HG03565 (cell line): ENCODE results near the gene OGDH.

Experiments
- ATAC-seq: cut with Tn5 transposase; IDR thresholded peaks from one replicate; pipeline ENCODE4 v1.9.1; 2021; ENCODE audit warnings: mild to moderate bottlenecking, moderate library complexity; ENCODE audit not compliant: unreplicated experiment

Gene OGDH

DNA sequence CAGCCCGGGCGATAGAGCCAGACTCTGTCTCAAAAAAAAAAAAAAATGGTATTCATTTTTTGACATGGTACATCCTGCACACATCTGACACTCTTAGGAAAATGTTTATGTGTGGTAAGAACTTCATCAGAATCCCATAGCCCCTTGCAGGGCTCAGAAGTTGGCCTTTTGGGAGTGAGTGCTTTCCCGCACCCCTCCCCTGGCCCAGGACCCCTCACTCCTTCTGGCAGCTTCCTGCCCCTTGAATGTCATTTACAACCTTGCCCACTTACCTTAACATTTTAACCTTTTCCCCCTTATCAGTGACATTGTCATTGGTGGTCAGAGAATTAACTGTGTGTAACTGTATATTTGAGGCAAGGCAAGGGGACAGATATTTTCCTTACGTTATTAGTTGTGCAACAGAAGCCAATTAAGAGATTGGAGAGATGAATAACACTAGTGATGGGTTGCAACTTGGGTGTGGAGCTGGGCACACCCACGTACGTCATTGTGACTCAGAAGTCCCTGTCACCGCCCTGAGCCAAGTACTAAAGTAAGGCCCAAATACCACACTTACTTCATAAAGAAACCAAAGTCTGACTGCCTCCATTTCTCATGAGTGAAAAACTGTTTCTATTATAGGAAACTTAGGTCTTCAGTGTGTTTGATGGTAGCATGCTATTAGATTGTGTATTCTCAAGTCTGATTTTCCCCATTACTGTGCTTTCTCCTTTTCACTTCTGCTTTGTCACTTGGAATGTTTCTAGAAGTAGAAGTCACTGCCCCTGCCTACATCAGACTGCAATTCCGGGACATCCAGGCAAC lies 31.6 kb downstream of the OGDH start:
- ATAC-seq, result peak; percentile 45

DNA sequence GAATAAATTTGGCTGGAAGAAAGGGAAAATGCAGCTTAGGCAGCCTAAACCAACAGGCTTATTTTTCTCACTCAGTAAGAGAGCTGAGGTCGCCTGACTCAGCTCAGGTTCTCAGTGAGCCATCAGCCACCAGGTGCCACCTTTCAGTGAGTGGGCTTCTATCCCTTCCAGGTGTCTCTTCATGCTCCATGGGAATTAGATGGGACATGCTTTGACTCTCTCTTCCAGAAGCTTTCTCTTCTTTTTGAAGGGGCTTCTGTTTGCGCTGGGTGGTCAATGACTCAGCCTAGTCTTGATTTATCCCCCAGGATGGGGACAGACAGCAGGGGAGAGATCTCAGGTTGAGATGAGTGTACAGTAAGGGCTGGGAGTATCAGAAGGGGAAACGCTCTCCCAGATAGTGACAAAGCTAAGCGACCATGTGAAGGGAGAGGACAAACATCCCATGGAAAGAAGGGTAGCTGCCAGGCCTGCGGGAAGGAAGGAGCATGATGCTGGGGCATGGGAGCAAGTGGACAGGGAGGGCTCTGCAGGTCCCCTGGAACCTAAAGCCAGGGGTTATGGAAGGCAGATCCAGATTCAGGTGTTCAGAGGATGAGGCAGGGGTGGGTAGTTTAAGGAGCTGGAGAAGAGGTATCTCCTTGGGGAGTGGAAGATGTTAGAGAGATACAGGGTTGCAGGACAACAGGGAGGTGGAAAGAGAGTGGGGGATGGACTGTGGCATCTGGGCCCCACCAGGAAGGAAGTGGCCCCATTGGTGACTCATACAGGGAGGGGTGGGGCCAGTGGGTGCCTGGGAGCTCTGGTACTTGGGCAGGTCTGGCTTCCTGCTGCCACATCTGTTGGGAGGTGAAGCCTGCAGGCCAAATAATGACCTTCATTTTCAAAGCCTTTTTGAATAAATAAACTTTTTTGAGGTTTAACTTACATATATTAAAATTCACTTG lies 32.5 kb downstream of the OGDH start:
- ATAC-seq, result peak; percentile 51

DNA sequence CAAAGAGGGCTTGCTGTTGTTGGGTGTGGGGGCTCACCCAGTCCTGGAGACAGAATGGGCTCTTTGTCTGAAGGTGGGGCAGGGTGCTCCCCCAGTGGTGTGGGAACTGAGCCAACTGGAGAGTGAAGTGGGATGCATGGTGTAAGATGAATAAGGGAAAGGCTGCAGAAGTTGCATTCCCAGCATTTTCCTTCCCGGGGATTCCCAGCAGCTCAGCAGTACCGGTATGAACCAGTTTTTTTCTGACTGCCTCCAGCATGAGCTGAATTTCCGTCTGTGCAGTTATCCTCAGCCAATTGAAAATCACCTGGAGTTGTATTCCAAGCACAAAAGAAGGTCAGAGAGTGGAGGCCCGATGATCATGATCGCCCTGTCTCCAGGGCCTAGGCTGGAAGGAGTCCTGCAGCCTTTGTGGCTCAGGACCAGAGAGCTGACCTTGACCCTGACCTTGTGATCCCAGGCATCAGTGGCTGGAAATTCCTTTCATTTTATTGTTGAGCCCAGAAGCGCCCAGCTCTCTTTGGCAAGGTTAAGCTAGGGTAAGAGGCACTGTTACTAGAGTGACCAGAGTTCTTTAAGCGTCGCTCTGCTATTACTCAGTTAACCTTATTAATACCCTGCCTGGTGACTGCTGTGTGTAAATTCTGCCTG lies 33.4 kb downstream of the OGDH start:
- ATAC-seq, result no peak

- ATAC-seq, result no peak
Measured at GRCh38 chr7:44643206-44643605, 36.8 kb downstream of the OGDH start.

DNA sequence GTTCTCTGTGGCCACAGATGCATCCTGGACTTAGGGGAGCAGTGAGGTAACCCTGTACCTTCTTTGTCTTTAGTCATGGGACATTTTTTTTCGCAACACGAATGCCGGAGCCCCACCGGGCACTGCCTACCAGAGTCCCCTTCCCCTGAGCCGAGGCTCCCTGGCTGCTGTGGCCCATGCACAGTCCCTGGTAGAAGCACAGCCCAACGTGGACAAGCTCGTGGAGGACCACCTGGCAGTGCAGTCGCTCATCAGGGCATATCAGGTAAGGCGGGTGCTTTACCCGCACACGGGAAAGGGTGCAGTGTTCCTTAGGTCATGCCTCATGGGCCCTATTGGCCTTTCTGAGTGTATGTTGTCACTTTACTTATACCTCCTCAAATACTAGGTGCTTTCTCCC lies 38.8 kb downstream of the OGDH start:
- no peak for ATAC-seq

- no peak for ATAC-seq
Measured at GRCh38 chr7:44645696-44646095, 39.3 kb downstream of the OGDH start.

DNA sequence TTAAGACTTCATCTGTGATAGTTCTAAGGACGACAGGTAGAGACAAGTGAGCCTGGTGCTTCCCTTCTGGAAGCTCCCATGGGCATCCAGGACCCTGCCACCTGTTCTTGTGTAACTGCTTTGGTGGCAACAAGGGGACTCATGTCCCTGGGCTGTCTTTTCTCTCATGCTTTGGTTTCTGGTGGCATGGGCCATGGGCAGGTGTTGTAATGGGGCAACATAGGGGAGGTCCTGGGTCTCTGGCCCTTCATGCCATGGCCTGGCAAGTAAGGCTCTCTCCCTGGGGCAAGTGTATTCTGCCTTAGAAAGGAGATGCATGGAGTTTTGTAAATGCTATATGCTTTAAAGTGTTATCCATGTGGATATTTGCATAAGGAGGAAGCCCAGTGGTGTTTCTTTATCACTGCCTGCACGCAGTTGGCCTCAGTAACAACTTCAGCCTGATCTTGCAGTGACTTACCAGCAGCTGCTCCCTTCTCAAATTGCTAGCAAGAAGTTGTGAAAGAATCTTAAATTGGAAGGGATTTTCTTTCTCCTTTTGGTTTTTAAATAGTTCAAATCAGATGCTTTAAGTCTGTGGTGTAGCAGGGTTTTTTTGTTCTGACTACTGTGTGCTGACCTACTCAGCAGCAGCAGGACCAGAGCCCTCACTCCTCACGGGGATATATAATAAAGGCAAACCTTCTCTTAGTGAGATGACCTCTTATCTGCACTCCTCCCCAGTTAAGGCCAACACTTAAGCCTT lies 39.9 kb downstream of the OGDH start:
- no peak for ATAC-seq

GRCh38 chr7:44646921-44647636 lies 40.7 kb downstream of the OGDH start:
- ATAC-seq, result no peak

DNA sequence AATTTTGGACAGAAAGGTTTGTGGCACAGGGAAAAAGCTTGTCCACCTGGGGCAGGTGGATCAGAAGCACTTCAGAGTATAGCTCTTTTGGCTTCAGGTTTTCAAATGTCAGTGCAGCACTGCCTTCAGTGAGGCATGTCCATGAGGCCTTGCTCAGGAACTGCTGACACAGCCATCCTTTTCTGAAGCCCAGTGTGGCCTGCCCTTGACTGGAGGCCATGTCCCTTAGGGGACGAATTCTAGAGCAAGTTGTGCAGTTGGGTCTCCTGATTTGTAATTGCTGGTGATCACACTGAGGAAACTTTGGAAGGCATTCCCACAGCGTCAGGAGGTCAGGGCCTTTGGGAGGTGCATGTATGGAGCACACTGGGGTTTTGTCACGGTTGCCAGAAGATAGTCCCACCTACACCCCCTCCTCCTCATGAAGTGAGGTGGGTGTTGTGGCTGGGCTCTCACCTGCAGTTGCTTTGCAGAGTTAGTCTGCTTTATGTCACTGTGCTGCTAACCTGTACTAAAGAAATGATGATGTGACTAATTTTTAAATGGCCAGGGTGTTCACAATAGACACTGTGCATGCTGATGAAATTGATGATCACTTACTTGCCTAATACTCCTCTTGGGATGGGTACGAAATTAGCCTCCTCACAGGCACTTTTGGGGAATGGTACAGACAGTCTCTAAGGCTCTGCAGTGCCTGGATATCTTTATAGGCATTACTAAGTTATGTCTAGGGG lies 41.7 kb downstream of the OGDH start:
- no peak for ATAC-seq

DNA sequence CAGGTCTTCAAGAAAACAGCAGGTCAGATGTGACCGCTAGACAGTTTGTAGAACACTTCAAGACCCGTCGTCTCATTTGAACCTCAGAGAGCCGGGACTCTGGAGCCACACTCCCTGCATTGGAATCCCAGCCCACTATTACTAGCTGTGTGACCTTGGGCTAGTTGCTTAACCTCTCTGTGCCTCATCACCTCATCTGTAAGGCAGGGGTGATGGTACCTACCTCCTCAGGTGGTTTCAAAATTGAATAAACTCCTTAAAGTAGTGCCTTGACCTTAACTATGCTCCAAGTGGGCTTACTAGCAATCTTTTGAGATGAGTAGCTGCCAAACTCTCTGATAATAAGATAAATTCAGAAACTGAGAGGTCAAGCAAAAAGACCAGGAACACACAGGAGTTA lies 43.8 kb downstream of the OGDH start:
- no peak for ATAC-seq

DNA sequence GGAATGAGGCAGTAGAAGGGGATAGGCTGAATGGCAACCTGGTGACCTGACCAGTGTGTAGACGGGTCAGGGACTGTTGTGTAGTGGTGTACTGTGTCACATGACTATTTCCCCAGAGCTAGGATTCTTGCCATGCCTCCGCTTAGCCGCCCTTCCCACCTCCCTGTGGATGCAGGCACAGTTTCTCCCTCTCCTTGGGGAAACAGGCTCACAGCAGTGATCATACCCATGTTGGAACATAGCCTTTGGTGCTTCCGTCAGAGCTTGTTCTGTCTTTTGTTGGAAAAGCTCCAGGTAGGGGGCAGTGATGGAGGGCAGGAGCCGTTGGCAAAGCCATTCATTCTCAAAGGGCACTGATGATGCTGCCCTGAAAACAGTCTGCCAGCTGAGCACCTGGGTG lies 44.3 kb downstream of the OGDH start:
- ATAC-seq, result no peak

- no peak for ATAC-seq
Measured at GRCh38 chr7:44652535-44652934, 46.1 kb downstream of the OGDH start.

DNA sequence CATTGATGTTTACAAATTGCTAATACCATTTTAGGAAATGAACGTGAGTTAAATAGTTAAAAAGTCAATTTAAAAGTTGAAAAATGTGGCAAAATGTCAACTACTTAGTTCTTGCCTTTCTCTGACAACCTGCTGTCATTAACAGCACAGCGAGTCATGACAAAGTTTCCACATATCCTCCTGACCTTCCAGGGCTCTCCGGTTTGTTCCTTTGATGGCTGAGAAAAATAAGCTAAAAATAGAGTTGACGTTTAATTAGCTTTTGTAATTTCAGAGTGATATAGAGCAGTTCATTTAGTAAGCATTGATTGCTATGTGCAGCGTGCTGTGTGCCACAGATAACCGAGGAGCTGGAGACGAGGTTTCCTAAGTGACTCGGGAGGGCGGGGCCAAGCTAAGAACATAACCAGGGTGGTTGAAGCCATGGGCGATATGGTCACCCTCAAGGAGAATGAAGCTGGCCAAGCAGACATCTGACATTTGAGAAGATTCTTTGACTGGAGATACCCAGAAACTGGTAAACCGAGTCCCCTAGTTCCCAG lies 47.9 kb downstream of the OGDH start:
- no peak for ATAC-seq

DNA sequence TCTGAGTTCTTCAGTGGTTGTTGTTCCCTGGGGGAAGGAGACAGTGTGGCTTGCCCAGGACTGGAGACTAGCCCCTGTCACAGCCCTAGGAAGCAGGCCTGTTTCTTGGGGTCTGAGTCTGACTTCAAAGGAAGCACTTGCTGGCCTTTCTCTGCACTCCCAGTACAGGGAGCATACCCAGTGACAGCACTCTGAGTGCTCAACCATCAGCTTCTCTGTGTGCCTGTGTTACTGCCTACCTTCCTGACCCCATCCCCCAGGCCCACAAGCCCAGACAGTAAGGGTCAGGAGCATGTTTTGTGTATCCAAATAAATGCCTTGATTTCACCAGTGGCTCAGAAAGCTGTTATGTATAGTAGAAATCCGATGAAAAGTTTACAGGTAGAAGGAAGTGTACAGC lies 48.9 kb downstream of the OGDH start:
- no peak for ATAC-seq

DNA sequence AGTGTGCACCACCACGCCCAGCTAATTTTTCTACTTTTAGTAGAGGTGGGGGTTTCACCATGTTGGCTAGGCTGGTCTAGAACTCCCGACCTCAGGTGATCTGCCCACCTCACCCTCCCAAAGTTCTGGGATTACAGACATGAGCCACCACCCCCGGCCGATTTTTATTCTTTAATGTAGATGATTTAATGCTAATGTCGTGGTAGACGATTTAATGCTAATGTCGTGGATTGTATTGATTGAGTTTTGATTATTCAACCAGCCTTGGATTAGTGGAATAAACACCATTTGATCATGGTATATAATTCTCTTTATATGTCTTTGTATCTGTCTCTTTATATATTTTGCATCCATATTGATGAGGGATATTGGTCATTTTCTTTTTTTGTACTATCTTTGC lies 52.6 kb downstream of the OGDH start:
- no peak for ATAC-seq

DNA sequence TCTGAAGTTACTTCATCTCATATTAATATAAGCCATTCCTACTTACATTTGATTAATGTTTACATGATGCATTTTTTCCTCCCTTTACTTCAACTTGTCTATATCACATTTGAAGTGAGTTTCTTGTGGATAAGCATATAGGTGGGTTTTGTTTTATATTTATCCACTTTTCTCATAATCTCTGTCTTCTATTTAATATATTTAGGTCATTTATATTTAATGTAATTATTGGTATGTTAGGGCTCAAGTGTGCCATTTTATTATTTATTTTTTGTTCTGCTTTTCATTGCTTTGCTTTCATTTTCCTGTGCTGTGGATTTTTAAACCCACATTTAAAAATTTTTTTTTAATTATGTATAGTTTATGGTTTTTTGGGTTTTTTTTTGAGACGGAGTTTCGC lies 54.8 kb downstream of the OGDH start:
- ATAC-seq, result no peak

DNA sequence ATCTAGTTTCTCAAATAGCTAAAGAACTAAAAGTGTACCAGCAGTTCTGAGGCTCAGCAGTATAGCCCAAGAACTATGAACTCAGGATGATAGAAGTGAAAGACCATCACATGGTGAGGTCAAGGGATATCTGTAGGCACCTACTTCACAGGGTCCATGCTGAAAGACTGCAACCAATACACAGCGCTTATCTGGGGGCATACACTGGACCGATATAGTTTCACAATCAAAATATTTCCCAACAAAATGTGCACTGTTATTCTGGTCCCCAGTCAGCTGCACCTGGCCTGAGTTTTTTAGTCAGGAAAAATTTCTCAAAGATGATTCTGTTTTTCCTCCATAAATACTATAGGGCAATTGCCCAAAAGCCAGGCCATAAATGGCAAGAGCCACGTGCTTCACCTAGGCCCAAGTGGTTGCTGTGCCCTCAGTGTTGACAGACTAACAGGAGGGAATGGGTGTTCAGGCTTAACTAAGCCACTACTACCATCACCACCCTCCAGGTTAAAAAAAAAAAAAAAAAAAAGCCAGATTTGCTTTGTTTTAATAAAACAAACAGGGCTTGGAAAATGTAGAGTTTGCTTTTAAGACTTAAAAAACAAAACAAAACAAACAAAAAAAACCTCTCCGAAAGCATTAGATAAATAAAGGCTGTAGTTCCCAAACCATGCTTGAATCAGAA lies 58.5 kb downstream of the OGDH start:
- ATAC-seq, result no peak

- no peak for ATAC-seq
Measured at GRCh38 chr7:44665531-44666213, 59.2 kb downstream of the OGDH start.
